ENCODE measurements around the gene LRRC3B.

The LRRC3B gene

GRCh38 chr3:26638113-26638512, 15.5 kb downstream of the LRRC3B start (continued):
- TF ChIP-seq MYNN (tag by site-specific recombination; IDR thresholded peaks at IDR 0.05; ENCODE audit: borderline replicate concordance) (no peak), ZNF175 (tag by site-specific recombination; IDR thresholded peaks at IDR 0.05) (no peak), GLIS2 (tag by site-specific recombination; IDR thresholded peaks at IDR 0.05) (no peak), PRDM4 (tag by site-specific recombination; IDR thresholded peaks at IDR 0.05) (no peak), ZNF843 (tag by site-specific recombination; IDR thresholded peaks at IDR 0.05) (no peak)

- no peaks in the 10 kb centered on the region for H3K4me1 ChIP-seq (ENCODE audit: control insufficient read depth, insufficient read depth, low read length)
- no peaks in the 10 kb centered on the region for H3K9me3 ChIP-seq (ENCODE audit: control insufficient read depth, insufficient read depth, low read depth, low read length)
- POLR2A ChIA-PET, result no interaction called here
- TF ChIP-seq REST (tag by site-specific recombination; IDR thresholded peaks at IDR 0.05), result no peak
- no peak for TF ChIP-seq ZNF837 (tag by site-specific recombination; IDR thresholded peaks at IDR 0.05)
- no peak for TF ChIP-seq ZSCAN30 (tag by site-specific recombination; IDR thresholded peaks at IDR 0.05)
- no peak for TF ChIP-seq ZNF404 (tag by site-specific recombination; IDR thresholded peaks at IDR 0.05)
- no peak for TF ChIP-seq TCF7L2 (IDR thresholded peaks at IDR 0.05; ENCODE audit: borderline replicate concordance, low read depth, low read length)
- no peak for TF ChIP-seq ZNF416 (tag by site-specific recombination; IDR thresholded peaks at IDR 0.05)
- TF ChIP-seq HIC1 (tag by site-specific recombination; IDR thresholded peaks at IDR 0.05), result no peak
- TF ChIP-seq SETDB1 (IDR thresholded peaks at IDR 0.05; ENCODE audit: insufficient read length, low read length), result no peak
- no peak for TF ChIP-seq ZNF394 (tag by site-specific recombination; IDR thresholded peaks at IDR 0.05; ENCODE audit: borderline replicate concordance)
- TF ChIP-seq ZNF600 (tag by site-specific recombination; IDR thresholded peaks at IDR 0.05), result no peak
- TF ChIP-seq ATF2 (tag by site-specific recombination; IDR thresholded peaks at IDR 0.05; ENCODE audit: low read depth), result no peak
- no peak for TF ChIP-seq ZNF324 (tag by site-specific recombination; IDR thresholded peaks at IDR 0.05)
- no peak overlapping the region for H3K4me3 ChIP-seq (ENCODE audit: low read depth, low read length)
- CTCF ChIA-PET, result no interaction called here
- no peaks in the 10 kb centered on the region for H3K36me3 ChIP-seq (ENCODE audit: control insufficient read depth in 2 of 2, insufficient read depth in 1 of 2, low read length in 2 of 2)
- H3K27ac ChIP-seq (ENCODE audit: extremely low read depth, low read depth, low read length), result no peak overlapping the region
Measured at GRCh38 chr3:26639339-26639738, 16.8 kb downstream of the LRRC3B start.

Data from HEK293 (cell line).